NOMO-1 treated with DMSO at 0.1 percent for 48 hours (cell line): ENCODE data around the gene ACOT7.
A peak's percentile ranks its signal among the peaks of the same experiment; 100 is the strongest.
"Not testable (repeated sequence)": the region's sequence is repeated elsewhere in the genome, so short reads cannot be mapped to it uniquely, and the experiment has no call there.

Source experiments
- DNase-seq: peaks from one replicate; lab custom pipeline; 2025; ENCODE audit not compliant: unreplicated experiment; lab: John Stamatoyannopoulos, UW

The ACOT7 gene

GRCh38 chr1:6401673-6402072 is 8.1 kb upstream of the ACOT7 start:
- peak; percentile 90 for DNase-seq

DNA sequence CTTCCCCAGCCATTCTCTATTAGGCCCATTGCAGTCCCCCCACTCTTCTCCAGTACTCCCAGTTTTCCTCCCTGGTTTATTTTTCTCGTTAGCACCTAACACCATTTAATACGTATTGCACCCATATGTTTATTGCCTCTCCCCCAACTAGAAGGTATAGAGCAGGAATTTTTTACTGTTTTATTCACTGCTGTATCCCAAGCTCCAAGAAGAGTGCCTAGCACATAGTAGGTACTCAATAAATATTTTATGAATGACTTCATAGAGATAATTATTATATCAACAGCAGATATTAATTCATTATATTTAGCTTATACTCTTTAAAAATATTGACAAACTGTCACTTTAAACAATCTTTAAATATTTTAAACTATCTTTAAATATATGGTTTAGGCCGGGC is 5.7 kb upstream of the ACOT7 start:
- DNase-seq = no peak

DNA sequence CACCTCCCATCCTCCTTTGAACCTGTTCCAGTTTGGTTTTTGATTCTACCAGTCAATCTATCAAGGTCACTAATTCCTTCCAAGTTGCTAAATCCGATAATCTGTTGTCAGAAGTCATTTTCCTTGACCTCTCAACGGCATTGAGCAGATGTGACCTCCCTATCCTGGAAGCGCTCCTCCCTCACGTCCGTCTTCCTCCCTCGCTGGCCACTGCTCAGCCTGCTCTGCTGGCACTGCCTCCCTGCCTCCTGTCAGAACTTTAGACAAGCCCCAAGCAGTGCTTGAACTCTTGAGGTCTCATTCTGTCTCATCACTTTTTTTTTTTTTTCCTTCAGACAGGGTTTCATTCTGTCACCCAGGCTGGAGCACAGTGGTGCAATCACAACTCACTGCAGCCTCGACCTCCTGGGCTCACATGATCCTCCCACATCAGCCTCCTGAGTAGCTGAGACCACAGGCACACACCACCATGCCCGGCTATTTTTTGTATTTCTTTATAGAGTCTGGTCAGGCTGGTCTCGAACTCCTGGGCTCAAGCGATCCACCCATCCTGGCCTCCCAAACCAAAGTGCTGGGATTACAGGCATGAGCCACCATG is 4.4 kb upstream of the ACOT7 start:
- DNase-seq = no peak

- no peak for DNase-seq
These were observed 3.4 kb upstream of the ACOT7 start for GRCh38 chr1:6396998-6397397.

DNA sequence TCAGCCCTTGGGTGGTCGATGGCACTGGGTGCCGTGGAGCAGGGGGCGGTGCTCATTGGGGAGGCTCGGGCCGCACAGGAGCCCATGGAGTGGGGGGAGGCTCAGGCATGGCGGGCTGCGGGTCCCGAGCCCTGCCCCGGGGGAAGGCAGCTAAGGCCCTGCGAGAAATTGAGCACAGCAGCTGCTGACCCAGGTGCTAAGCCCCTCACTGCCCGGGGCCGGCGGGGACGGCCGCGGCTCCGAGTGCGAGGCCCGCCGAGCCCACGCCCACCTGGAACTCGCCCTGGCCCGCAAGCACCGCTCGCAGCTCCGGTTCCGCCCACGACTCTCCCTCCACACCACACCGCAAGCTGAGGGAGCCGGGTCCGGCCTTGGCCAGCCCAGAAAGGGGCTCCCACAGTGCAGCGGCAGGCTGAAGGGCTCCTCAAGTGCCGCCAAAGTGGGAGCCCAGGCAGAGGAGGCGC is 2.2 kb upstream of the ACOT7 start:
- DNase-seq = not testable (repeated sequence)

DNA sequence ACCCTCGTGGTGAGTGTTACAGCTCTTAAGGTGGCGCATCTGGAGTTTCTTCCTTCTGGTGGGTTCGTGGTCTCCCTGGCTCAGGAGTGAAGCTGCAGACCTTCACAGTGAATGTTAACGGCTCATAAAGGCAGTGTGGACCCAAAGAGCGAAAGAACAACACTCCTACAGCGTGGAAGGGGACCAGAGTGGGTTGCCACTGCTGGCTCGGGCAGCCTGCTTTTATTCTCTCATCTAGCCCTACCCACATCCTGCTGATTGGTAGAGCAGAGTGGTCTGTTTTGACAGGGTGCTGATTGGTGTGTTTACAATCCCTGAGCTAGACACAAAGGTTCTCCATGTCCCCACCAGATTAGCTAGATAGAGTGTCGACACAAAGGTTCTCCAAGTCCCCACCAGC is 1.6 kb upstream of the ACOT7 start:
- DNase-seq = not testable (repeated sequence)

GRCh38 chr1:6392809-6393399 is 663 bp downstream of the ACOT7 start:
- DNase-seq = no peak

DNA sequence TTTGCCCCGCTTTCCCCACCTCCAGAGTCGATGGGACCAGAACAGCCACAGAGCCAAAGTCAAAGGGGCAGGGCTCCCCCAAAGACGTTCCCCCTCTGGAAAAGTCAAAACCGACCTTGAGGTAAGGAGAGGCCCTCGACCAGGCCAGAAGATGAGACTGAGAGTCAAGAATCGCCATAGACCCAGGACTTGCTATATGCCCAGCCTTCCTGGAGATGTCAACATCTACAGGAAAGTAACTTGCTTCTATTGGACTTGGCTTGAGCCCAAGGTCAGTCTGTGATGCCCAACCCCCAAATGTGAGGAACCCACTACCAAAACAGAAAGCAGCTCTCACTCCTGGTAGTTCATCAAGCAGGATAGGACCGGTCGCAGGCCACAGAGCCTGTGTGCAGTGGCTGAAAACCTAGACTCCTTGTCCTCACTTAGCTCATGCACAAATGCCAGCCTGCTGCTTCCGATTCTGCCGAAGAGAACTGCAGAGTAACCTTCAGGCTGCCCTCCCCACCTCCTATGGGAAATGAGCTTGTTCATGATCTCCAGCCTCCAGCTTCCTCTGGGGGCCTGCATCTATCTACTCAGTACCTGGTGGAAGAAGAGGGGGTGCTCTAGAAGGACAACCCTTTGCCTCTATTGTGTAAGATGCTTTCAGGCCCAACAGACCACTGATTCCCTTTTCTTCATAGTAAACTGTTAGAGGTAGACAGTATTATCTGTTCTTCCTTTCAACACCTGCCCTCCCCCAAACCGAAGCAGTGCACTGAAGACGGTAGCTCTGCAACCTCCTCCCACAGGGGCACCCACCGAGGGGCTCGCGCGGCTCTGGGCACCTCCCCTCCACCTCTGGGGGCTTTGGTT is 1.4 kb downstream of the ACOT7 start:
- DNase-seq = peak; percentile 16

- DNase-seq = no peak
These were observed 3.6 kb downstream of the ACOT7 start for GRCh38 chr1:6389971-6390370.

GRCh38 chr1:6386371-6386949 is 7.1 kb downstream of the ACOT7 start:
- DNase-seq = no peak

GRCh38 chr1:6385488-6386191 is 7.9 kb downstream of the ACOT7 start:
- no peak for DNase-seq

- DNase-seq = no peak
These were observed 8.6 kb downstream of the ACOT7 start for GRCh38 chr1:6384962-6385361.

DNA sequence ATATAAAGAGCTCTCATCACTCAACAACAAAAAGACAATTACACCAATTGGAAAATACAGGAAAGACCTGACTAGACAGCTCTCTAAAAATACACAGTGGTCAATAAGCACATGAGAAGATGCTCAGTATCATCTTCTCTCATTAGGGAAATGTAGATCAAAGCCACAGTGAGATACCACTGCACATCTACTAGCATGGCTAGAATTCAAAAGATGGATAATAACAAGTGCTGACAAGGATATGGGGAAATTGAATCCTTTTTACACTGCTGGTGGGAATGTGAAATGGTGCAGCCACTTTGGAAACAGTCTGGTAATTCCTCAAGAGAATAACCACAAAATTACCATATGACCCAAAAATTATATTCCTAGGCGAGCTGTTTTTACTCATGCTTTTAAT is 9.4 kb downstream of the ACOT7 start:
- DNase-seq = no peak

GRCh38 chr1:6380037-6380436 is 13.5 kb downstream of the ACOT7 start:
- no peak for DNase-seq

- no peak for DNase-seq
These were observed 15.3 kb downstream of the ACOT7 start for GRCh38 chr1:6378096-6378746.

GRCh38 chr1:6373961-6374720 is 19.4 kb downstream of the ACOT7 start:
- no peak for DNase-seq

GRCh38 chr1:6372236-6372635 is 21.3 kb downstream of the ACOT7 start:
- DNase-seq = not testable (repeated sequence)

DNA sequence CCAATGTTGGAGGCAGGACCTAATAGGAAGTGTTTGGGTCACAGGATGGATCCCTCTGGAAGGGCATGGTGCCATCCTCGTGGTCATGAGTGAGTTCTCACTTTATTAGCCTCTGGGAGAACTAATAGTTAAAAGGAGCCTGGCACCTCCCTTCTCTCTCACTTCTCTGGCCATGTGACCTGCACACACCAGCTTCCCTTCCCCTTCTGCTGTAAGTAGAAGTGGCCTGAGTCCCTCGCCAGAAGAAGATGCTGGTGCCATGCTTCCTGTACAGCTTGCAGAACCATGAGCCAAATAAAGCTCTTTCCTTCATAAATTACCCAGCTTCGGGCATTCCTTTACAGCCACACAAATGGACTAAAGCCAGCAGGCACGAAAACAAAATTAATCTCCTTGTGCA is 23.6 kb downstream of the ACOT7 start:
- no peak for DNase-seq

GRCh38 chr1:6367381-6368012 is 26.1 kb downstream of the ACOT7 start:
- DNase-seq = no peak
